HG03460 (cell line): ENCODE results near the gene PCDHGA3.
A peak's percentile ranks its signal among the peaks of the same experiment; 100 is the strongest.
"Not testable (repeated sequence)": the region's sequence is repeated elsewhere in the genome, so short reads cannot be mapped to it uniquely, and the experiment has no call there.

Experiments used
- ATAC-seq: cut with Tn5 transposase; IDR thresholded peaks from one replicate; pipeline ENCODE4 v1.9.1; 2021; ENCODE audit not compliant: unreplicated experiment

The PCDHGA3 gene

GRCh38 chr5:141346017-141346416, 2.4 kb downstream of the PCDHGA3 start:
- not testable (repeated sequence) for ATAC-seq

GRCh38 chr5:141349917-141350619, 6.4 kb downstream of the PCDHGA3 start, which contains the start of gene PCDHGB1:
Gene PCDHGB1, plus strand, starts transcription at chr5:141350099. Its CDS starts 162 bp downstream, at chr5:141350261.
- no peak for ATAC-seq

- no peak for ATAC-seq
Observed at GRCh38 chr5:141351591-141351990, 8.0 kb downstream of the PCDHGA3 start.

- no peak for ATAC-seq
Observed at GRCh38 chr5:141354900-141355469, 11.4 kb downstream of the PCDHGA3 start, which contains the start of gene PCDHGA4. Gene PCDHGA4, plus strand, starts transcription at chr5:141355021. Its CDS starts 87 bp downstream, at chr5:141355108.

GRCh38 chr5:141355641-141356040, 12.0 kb downstream of the PCDHGA3 start:
- ATAC-seq = no peak

- ATAC-seq = no peak
Observed at GRCh38 chr5:141356133-141356532, 12.5 kb downstream of the PCDHGA3 start.

- ATAC-seq = no peak
Observed at GRCh38 chr5:141356950-141357349, 13.3 kb downstream of the PCDHGA3 start.

GRCh38 chr5:141359790-141360426, 16.3 kb downstream of the PCDHGA3 start, which contains the start of gene PCDHGB2:
Gene PCDHGB2, plus strand, starts transcription at chr5:141359994. Its CDS starts 142 bp downstream, at chr5:141360136.
- no peak for ATAC-seq

- ATAC-seq = no peak
Observed at GRCh38 chr5:141360685-141361084, 17.1 kb downstream of the PCDHGA3 start.

- ATAC-seq = no peak
Observed at GRCh38 chr5:141362719-141363118, 19.1 kb downstream of the PCDHGA3 start.

GRCh38 chr5:141363952-141364660, 20.5 kb downstream of the PCDHGA3 start, which contains the start of gene PCDHGA5:
Gene PCDHGA5, plus strand, starts transcription at chr5:141364162. Its CDS starts 169 bp downstream, at chr5:141364331.
- no peak for ATAC-seq

GRCh38 chr5:141366016-141366896, 22.6 kb downstream of the PCDHGA3 start:
- no peak for ATAC-seq

GRCh38 chr5:141369994-141370848, 26.6 kb downstream of the PCDHGA3 start, which contains the start of gene PCDHGB3:
Gene PCDHGB3, plus strand, starts transcription at chr5:141370242. Its CDS starts 153 bp downstream, at chr5:141370395.
- ATAC-seq = peak; percentile 88

- ATAC-seq = no peak
Observed at GRCh38 chr5:141371572-141372475, 28.2 kb downstream of the PCDHGA3 start.

GRCh38 chr5:141373673-141374317, 30.2 kb downstream of the PCDHGA3 start, which contains the start of gene PCDHGA6:
Gene PCDHGA6, plus strand, starts transcription at chr5:141373891. Its CDS starts 193 bp downstream, at chr5:141374084.
- ATAC-seq = no peak

- no peak for ATAC-seq
Observed at GRCh38 chr5:141374627-141375026, 31.0 kb downstream of the PCDHGA3 start.

- not testable (repeated sequence) for ATAC-seq
Observed at GRCh38 chr5:141375444-141376155, 32.0 kb downstream of the PCDHGA3 start.
